Mononuclear cell (primary cell): ENCODE data around the gene APPBP2. TPM values are rescaled to one million over a fixed set of nuclear protein-coding genes. Genes with fewer than 3 reads are reported as not detected.
"Not testable (repeated sequence)": the region's sequence is repeated elsewhere in the genome, so short reads cannot be mapped to it uniquely, and the experiment has no call there.

Experiments
- H3K27me3 ChIP-seq: 2 replicates; pipeline ENCODE4 v1.6.0; 2011; ENCODE audit warnings: low read length, control low read depth; ENCODE audit not compliant: insufficient read depth
- H3K4me1 ChIP-seq: 2 replicates; pipeline ENCODE4 v1.5.1; 2011; ENCODE audit warnings: mild to moderate bottlenecking, low read length, control low read depth; ENCODE audit not compliant: insufficient read depth
- H3K4me3 ChIP-seq: 2 replicates; pipeline ENCODE4 v1.5.1; 2011; ENCODE audit warnings: mild to moderate bottlenecking, low read length, moderate library complexity
- H3K9me3 ChIP-seq: 2 replicates; pipeline ENCODE4 v1.5.1; 2011; ENCODE audit warnings: low read depth, mild to moderate bottlenecking, control low read depth, low read length
- total RNA-seq: library from RNA; depleted of rRNA; stranded (reverse); fragments of >200 nt; gene quantifications from one replicate; pipeline ENCODE4 v1.2.3, GENCODE V29; 2012

The APPBP2 gene
- total RNA-seq, 1 donor = 21.2 TPM

DNA sequence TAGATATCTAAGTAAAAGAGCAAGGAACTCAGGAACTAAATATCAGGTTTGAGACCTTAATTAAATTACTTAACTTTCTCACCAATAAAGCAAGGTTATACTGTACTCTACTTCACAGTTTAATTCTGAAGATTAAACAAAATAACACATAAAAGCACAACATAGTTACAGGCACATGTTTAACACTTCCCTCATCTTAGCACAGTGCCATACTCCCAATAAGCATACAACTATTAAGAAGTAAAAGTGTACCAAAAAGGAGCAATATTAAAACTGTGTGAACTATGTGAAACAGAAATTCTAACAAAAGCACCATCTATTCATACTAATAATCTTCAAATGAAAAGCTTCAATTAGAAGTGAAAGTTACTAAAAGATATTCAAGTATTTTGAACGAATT, 2.2 kb downstream of the APPBP2 start:
- Histone ChIP-seq H3K27me3 (no peaks in the 10 kb centered on the region), H3K4me3 (no peak overlapping the region), H3K4me1 (peaks cover 24% of the 10 kb centered on the region), H3K9me3 (no peaks in the 10 kb centered on the region)

DNA sequence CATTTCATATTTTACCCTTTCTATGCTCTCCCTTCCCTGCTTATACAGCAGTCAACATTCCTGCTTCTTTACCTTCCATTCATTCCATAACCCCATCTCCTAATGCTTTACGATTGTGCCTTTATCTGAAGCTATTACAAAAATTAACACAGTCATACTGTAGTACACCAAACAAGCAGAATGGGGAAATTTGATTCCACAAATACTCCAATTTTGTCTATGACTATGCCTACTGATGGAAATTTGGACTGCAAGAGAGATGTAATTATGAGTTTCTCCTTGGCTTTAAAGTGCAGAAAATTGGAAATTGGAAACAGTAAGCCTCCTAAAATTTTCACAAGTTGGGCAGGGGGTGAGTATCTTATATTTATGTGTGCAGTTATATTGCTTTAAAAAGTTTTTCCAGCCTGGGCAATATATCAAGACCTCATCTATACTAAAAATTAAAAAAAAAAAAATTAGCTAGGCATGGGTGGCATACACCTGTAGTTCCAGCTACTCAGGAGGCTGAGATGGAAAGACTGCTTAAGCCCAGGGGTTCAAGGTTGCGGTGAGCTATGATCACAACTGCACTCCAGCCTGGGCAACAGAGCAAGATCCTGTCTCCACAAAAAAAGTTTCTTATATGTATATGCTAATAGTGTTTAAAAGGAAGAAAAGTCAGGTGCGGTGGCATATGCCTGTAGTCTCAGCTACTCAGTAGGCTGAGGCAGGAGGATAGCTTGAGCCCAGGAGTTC, 3.0 kb downstream of the APPBP2 start:
- Histone ChIP-seq H3K4me1 (peaks cover 24% of the 10 kb centered on the region), H3K27me3 (no peaks in the 10 kb centered on the region), H3K9me3 (no peaks in the 10 kb centered on the region), H3K4me3 (no peak overlapping the region)

DNA sequence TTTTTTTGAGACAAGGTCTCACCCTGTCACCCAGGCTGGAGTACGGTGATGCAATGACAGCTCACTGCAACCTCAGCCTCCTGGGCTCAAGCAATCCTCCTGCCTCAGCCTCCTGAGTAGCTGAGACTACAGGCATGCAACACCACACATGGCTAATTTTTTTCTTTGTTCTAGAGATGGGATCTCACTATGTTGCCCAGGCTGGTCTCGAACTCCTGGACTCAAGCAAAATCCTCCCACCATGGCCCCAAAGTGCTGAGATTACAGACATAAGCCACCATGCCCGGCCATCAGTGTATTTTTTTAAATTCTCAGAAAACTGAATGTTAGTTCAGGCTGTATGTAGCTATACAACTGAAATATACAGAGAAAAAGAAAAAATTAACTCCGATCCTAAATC, 6.2 kb downstream of the APPBP2 start:
- Histone ChIP-seq H3K27me3 (no peaks in the 10 kb centered on the region), H3K4me1 (peaks cover 15% of the 10 kb centered on the region), H3K9me3 (no peaks in the 10 kb centered on the region), H3K4me3 (no peak overlapping the region)

DNA sequence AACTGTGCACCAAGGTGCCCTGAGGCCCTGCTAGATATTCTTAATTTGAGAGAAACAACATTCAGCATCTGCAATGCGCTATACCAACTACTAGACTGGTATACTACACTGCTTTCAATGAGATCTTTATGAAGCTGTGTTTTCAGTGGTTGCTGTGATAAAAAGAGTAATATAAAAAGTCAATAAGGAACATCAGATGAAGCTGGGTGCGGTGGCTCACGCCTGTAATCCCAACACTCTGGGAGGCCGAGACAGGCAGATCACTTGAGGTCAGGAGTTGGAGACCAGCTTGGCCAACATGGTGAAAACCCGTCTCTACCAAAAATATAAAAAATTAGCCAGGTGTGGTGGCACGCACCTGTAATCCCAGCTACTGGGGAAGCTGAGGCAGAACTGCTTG, 10.4 kb downstream of the APPBP2 start:
- not testable (repeated sequence) for H3K4me1 ChIP-seq, H3K9me3 ChIP-seq, H3K4me3 ChIP-seq, H3K27me3 ChIP-seq

DNA sequence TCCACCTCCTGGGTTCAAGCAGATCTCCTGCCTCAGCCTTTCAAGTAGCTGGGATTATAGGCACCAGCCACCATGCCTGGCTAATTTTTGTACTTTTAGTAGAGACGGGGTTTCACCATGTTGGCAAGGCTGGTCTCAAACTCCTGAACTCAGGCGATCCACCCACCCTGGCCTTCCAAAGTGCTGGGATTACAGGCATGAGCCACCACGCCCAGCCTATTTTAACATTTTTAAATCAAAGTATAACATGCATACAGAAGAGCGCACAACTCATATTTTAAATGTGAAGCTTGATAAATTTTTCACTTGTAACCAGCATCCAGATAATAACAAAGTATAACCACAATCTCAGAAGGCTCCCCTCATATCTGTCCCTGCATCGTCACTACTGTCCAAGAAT, 10.8 kb downstream of the APPBP2 start:
- not testable (repeated sequence) for H3K4me3 ChIP-seq, H3K9me3 ChIP-seq

DNA sequence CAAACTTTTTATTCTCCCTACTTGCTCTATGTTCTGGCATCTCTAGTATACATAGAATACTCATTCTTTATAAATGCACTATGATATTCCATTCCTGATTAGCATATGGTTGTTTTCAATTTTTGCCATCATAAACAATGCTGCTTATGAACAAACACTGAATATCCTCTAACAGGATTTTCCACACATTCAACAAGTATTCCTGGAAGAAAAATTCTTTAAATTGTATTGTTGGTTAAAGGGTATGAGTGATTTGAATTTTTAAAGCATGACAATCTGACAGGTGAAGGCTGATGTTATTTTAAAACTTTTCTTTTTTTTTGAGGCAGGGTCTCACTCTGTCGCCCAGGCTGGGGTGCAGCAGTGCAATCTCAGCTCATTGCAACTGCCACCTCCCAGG, 11.5 kb downstream of the APPBP2 start:
- Histone ChIP-seq H3K4me1 (no peaks in the 10 kb centered on the region), H3K9me3 (no peaks in the 10 kb centered on the region), H3K4me3 (no peak overlapping the region), H3K27me3 (no peaks in the 10 kb centered on the region)

More for the DNA sequence above, 10.8 kb downstream of the APPBP2 start:
- H3K27me3 ChIP-seq, H3K4me1 ChIP-seq: not testable (repeated sequence)

DNA sequence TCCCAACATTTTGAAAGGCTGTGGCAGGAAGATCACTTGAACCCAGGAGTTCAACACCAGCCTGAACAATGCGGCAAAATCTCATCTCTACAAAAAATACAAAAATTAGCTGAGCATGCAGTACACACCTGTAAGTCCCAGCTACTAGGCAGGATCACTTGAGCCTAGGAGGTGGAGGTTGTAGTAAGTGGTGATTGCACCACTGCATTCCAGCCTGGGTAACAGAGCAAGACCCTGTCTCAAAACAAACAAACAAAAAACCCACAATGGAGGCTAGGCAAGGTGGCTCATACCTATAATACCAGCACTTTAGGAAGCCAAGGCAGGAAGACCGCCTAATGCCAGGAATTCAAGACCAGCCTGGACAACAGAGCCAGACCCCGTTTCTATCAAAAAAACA, 12.0 kb downstream of the APPBP2 start:
- Histone ChIP-seq H3K4me1 (no peaks in the 10 kb centered on the region), H3K4me3 (no peak overlapping the region), H3K9me3 (no peaks in the 10 kb centered on the region), H3K27me3 (no peaks in the 10 kb centered on the region)

DNA sequence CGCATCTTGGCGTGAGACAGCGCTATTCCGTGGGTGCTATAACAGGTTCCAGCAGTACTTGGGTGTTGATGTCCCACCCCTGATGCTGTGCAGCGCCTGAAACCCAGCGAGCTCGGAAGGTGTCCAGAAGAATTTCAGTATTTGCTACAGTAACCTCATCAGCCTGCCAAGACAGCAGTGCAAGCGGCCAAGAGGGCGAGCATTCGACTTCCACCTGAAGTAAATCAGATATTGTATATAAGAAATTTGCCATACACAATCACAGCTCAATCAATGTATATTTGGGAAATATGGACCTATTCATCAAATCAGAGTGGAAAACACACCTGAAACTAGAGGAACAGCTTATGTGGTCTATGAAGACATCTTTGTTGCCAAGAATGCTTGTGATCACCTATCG, 13.0 kb downstream of the APPBP2 start:
- Histone ChIP-seq H3K4me3 (no peak overlapping the region), H3K4me1 (no peaks in the 10 kb centered on the region), H3K9me3 (no peaks in the 10 kb centered on the region), H3K27me3 (no peaks in the 10 kb centered on the region)

DNA sequence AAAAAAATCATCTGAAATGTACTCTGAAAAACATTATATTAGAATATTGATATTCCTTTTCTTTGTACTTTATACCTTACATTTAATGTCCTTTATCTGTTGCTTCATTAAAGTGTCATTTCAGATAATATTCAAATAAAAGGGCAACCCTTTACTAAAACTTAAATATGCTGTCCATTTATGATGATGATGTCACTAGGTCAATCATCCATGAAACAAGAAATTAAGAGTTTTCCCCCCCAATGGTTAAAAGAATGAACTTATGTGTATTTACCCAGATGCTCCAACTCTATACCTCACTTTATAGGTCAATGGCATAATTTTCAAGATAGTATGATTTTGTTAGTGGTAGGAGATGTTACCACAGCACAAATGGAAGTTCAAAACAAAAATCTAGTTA, 15.3 kb downstream of the APPBP2 start:
- no peaks in the 10 kb centered on the region for H3K4me1 ChIP-seq
- H3K4me3 ChIP-seq = no peak overlapping the region
- no peaks in the 10 kb centered on the region for H3K9me3 ChIP-seq
- no peaks in the 10 kb centered on the region for H3K27me3 ChIP-seq

DNA sequence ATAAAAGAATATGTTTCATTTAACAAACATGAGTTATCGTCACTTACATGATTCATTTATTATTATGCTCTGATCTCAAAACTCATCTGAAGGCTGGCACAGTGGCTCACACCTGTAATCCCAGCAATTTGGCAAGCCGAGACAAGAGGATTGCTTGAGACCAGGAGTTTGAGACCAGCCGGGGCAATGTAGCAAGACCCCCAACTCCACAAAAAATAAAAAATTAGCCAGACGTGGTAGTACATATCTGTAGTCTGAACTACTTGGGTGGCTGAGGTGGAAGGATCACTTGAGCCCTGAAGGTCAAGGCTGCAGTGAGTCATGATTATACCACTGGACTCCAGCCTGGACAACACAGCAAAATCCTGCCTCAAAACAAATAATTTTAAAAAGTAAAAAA, 16.0 kb downstream of the APPBP2 start:
- H3K27me3 ChIP-seq = no peaks in the 10 kb centered on the region
- H3K9me3 ChIP-seq = no peaks in the 10 kb centered on the region
- no peak overlapping the region for H3K4me3 ChIP-seq
- H3K4me1 ChIP-seq = no peaks in the 10 kb centered on the region

DNA sequence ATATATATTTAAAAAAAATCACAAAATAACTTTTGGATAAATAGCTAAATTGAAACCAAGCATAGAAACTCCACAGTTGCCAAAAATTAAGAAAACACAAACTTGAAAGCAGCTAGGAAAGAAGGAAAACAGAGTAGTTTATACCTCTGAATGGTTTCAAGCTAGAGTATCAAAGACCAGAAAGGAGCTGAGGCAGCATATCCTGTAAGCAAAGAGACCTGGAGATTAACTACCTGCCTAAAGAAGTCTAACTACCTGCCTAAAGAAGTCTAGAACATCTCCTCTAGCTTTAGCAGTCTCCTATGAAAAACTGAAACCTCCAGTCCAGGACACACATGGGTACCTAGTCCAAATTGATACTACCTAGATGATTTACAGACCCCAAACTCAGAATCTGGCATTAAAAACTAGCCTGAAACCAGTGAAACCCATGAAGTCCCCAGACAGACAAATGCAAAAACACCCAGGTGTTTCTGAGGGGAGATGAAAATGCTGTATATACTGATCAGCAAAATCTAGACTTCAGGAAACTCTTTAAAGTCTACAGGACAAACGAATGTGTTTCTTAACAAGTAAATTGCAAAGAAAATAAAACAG, 17.6 kb downstream of the APPBP2 start:
- Histone ChIP-seq H3K4me1 (no peaks in the 10 kb centered on the region), H3K4me3 (no peak overlapping the region), H3K27me3 (no peaks in the 10 kb centered on the region), H3K9me3 (no peaks in the 10 kb centered on the region)

DNA sequence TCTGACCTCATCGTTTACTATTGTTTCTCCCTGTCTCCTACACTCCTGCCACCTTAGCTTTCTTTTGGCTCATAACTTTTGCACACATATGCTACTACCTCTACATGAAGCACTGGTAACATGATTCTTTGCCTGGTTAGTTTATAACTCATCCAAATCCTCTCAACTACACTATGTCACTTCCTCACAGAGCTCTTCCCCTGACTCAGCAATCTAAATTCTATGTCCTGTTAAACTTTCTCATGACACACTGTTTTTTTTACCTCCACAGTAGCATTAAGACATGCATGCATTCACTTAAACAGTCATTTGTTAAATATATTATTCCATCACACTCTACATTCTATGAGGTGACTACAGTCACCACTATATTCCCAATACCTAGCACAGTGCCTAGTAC, 19.7 kb downstream of the APPBP2 start:
- no peak overlapping the region for H3K4me3 ChIP-seq
- no peaks in the 10 kb centered on the region for H3K27me3 ChIP-seq
- no peaks in the 10 kb centered on the region for H3K4me1 ChIP-seq
- no peaks in the 10 kb centered on the region for H3K9me3 ChIP-seq

DNA sequence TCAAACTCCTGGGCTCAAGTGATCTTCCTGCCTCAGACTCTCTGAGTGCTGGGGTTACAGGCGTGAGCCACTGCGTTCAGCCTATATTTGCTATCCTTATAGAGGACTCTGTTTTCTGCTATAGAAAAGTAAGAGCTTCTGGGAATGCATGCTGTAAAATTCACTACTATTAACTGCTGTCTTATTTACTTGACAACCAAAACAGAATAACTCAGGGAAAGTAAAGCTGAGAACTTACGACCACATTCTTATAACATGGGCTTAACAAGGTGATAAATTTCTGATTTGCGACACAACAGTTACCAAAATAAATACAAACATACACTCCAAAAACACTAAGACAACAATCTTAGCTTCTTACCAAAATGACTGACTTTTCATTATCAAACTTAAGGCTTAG, 23.9 kb downstream of the APPBP2 start:
- Histone ChIP-seq H3K4me3 (no peak overlapping the region), H3K4me1 (no peaks in the 10 kb centered on the region), H3K9me3 (no peaks in the 10 kb centered on the region), H3K27me3 (no peaks in the 10 kb centered on the region)

DNA sequence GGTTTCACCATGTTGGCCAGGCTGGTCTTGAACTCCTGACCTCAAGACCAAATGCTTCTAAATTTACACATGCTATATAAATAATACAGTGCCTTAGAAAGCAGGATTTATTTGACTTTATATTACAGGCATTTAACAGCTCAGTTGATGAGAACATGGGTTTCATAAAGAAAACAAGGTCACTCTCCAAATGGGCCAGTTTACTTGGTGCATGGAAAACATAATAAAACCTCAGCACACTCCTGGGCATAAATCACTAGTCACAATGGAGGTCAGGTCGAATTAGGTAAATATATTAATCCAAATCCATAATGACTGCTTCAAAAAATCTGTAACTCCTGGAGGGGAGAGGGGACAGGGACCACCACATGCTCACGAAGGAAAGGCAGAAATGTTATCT, 24.5 kb downstream of the APPBP2 start:
- H3K27me3 ChIP-seq = no peaks in the 10 kb centered on the region
- no peaks in the 10 kb centered on the region for H3K4me1 ChIP-seq
- no peaks in the 10 kb centered on the region for H3K9me3 ChIP-seq
- H3K4me3 ChIP-seq = no peak overlapping the region

DNA sequence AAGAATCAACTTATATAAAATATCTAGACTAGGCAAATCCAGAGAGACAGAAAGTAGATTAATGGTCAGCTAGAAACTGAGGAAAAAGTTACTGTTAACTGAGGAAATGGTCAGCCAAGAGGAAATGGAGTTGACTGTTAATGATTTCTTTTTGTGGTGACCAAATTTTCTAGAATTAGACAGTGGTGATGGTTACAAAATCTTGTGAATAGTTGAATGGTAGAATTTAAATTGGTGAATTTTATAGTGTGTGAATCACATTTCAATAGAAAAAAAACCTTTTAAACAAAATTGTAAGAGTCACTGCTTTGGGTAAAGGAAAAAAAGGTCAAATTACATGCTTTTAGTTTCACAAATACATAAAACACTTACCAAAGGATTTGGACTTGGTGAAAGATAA, 30.0 kb downstream of the APPBP2 start:
- H3K4me1 ChIP-seq = no peaks in the 10 kb centered on the region
- no peaks in the 10 kb centered on the region for H3K27me3 ChIP-seq
- H3K4me3 ChIP-seq = no peak overlapping the region
- no peaks in the 10 kb centered on the region for H3K9me3 ChIP-seq

DNA sequence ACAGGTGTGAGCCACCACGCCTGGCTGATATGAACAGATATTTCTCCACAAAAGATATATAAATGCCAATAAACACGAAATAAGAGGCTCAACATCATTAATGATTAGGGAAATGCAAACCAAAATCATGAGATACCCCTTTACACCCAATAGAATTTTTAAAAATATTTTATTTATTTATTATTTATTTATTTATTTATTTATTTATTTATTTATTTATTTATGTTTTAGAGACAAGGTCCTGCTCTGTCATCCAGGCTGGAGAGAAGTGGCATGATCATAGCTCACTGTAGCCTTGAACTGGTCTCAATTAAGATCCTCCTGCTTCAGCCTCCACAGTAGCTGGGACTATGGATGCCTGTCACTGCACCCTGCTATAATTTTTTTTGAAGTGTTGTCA, 30.8 kb downstream of the APPBP2 start:
- Histone ChIP-seq H3K27me3 (no peaks in the 10 kb centered on the region), H3K4me3 (no peak overlapping the region), H3K9me3 (no peaks in the 10 kb centered on the region), H3K4me1 (no peaks in the 10 kb centered on the region)
